Measurements from ENCODE around the gene GREB1L. TPM values are rescaled to one million over a fixed set of nuclear protein-coding genes. Genes with fewer than 3 reads are reported as not detected.
"Not testable (repeated sequence)": the region's sequence is repeated elsewhere in the genome, so short reads cannot be mapped to it uniquely, and the experiment has no call there.

GREB1L gene
- total and polyA plus RNA-seq, 2 experiments from 2014 or later, result 14.0 to 16.8 TPM

DNA sequence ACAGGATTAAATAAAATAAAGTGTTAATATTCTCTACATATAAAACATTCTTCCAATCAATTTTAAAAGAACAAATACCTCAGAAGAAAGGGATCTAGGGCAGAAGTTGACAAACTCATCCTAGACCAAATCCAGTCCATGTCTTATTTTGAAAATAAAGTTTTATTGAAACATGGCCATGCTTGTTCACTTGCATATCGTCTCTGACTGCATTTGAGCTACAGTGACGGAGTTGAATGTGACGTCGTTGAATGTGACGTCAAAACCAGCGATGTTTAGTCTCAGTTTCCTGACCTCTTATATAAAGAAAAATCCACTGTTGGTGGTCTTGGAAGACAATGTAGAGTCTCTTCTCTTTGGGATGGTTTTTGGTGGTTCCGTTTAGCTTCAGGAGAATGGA, 33.6 kb downstream of the GREB1L start:
- no peaks in the 10 kb centered on the region for H3K36me3 ChIP-seq (replicated peaks; ENCODE audit: insufficient read depth, low read depth)
- no peaks in the 10 kb centered on the region for H3K79me2 ChIP-seq
- no peaks in the 10 kb centered on the region for H3K9me2 ChIP-seq (replicated peaks; ENCODE audit: insufficient read depth)
- H3K27me3 ChIP-seq, result no peaks in the 10 kb centered on the region
- no peaks in the 10 kb centered on the region for H4K20me1 ChIP-seq (ENCODE audit: insufficient read depth, poor library complexity, severe bottlenecking)
- DNase-seq (ENCODE audit: low spot score), result no peak
- H3K27ac ChIP-seq, result no peak overlapping the region
- TF ChIP-seq, protein P1, sequence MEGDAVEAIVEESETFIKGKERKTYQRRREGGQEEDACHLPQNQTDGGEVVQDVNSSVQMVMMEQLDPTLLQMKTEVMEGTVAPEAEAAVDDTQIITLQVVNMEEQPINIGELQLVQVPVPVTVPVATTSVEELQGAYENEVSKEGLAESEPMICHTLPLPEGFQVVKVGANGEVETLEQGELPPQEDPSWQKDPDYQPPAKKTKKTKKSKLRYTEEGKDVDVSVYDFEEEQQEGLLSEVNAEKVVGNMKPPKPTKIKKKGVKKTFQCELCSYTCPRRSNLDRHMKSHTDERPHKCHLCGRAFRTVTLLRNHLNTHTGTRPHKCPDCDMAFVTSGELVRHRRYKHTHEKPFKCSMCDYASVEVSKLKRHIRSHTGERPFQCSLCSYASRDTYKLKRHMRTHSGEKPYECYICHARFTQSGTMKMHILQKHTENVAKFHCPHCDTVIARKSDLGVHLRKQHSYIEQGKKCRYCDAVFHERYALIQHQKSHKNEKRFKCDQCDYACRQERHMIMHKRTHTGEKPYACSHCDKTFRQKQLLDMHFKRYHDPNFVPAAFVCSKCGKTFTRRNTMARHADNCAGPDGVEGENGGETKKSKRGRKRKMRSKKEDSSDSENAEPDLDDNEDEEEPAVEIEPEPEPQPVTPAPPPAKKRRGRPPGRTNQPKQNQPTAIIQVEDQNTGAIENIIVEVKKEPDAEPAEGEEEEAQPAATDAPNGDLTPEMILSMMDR (IDR thresholded peaks at IDR 0.05; ENCODE audit: poor library complexity), result no peak
- TF ChIP-seq EZH2 (IDR thresholded peaks at IDR 0.05; ENCODE audit: borderline replicate concordance), result no peak
- H3K4me2 ChIP-seq, result no peak overlapping the region
- WGBS (ENCODE audit: low lambda C conversion rate, missing lambda C conversion rate), result 96% methylated on average over 7 of the region's 7 CpGs
- H2AFZ ChIP-seq, result no peak overlapping the region
- H3K9me3 ChIP-seq (ENCODE audit: low read depth), result no peaks in the 10 kb centered on the region
- H3K4me3 ChIP-seq, result no peak overlapping the region
- no peaks in the 10 kb centered on the region for H3K4me1 ChIP-seq (ENCODE audit: insufficient read depth)

DNA sequence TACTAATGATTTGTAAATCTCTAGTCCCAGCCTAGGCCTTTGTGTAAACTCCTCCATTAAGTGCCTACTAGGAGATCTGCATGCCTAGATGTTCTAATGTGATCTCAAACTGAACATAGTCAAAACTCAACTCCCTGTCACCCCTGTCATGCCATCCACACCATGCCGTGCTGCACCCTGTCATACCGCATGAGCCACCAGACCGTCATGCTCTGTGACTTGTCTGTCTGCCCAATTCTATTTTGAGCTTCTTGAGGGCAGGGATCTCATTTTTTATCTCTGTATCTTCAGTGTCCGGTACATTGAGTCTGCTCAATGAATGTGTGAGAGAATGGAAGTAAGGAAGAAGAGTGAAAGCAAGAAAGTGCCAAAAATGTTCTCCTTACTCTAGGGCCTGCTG, 35.5 kb downstream of the GREB1L start:
- no peak for DNase-seq (ENCODE audit: low spot score)
- Histone ChIP-seq H3K9me3 (ENCODE audit: low read depth) (no peaks in the 10 kb centered on the region), H3K9me2 (replicated peaks; ENCODE audit: insufficient read depth) (no peaks in the 10 kb centered on the region), H4K20me1 (ENCODE audit: insufficient read depth, poor library complexity, severe bottlenecking) (no peaks in the 10 kb centered on the region), H3K36me3 (replicated peaks; ENCODE audit: insufficient read depth, low read depth) (no peaks in the 10 kb centered on the region), H2AFZ (no peak overlapping the region), H3K27me3 (no peaks in the 10 kb centered on the region), H3K4me1 (ENCODE audit: insufficient read depth) (no peaks in the 10 kb centered on the region), H3K27ac (no peak overlapping the region), H3K79me2 (no peaks in the 10 kb centered on the region), H3K4me3 (no peak overlapping the region), H3K4me2 (no peak overlapping the region)
- TF ChIP-seq, protein P1 (IDR thresholded peaks at IDR 0.05; ENCODE audit: poor library complexity), result no peak
- TF ChIP-seq EZH2 (IDR thresholded peaks at IDR 0.05; ENCODE audit: borderline replicate concordance) (no peak), EZH2phosphoT487 (IDR thresholded peaks at IDR 0.05; ENCODE audit: low read depth, severe bottlenecking, unreplicated experiment) (no peak)
- 96% methylated on average over 4 of the region's 4 CpGs for WGBS (ENCODE audit: low lambda C conversion rate, missing lambda C conversion rate)

DNA sequence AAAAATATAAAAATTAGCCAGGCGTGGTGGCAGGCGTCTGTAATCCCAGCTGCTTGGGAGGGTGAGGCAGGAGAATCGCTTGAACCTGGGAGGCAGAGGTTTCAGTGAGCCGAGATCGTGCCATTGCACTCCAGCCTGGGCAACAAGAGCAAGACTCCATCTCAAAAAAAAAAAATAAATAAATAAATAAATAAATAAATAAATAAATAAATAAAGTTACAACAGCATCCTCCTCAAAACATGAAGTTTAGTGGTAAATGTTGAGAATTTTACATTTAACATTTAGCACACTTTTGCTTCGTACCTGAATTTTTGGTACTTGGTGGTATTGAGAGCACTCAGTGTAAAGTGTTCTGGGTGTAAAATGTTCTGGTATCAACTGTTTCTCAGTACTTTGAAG, 36.2 kb downstream of the GREB1L start:
- H3K4me2 ChIP-seq; H3K27me3 ChIP-seq; H3K4me3 ChIP-seq; H3K9me3 ChIP-seq (ENCODE audit: low read depth); H2AFZ ChIP-seq; H3K36me3 ChIP-seq (replicated peaks; ENCODE audit: insufficient read depth, low read depth); H3K27ac ChIP-seq; H3K79me2 ChIP-seq; DNase-seq (ENCODE audit: low spot score); H3K9me2 ChIP-seq (replicated peaks; ENCODE audit: insufficient read depth); H4K20me1 ChIP-seq (ENCODE audit: insufficient read depth, poor library complexity, severe bottlenecking); H3K4me1 ChIP-seq (ENCODE audit: insufficient read depth): not testable (repeated sequence)
- WGBS (ENCODE audit: low lambda C conversion rate, missing lambda C conversion rate), result 91% methylated on average over 6 of the region's 6 CpGs

DNA sequence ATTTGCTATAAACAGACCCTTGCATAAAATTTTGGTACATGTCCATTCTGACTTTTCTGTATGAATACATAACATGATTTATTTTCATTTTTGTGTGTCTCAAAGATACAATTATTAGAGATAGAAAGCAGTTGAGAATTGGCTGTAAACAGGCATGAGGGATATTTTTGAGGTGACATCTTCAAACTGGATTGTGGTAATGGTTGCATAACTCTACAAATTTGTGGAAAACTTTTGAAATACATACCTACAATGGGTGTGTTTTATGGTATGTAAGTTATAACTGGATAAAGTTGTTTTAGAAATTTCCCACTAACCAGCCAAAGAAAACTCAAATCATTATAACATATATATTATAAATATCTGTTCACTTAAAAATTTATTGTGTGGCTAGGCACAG, 39.6 kb downstream of the GREB1L start:
- Histone ChIP-seq H3K36me3 (replicated peaks; ENCODE audit: insufficient read depth, low read depth) (no peaks in the 10 kb centered on the region), H3K27me3 (no peaks in the 10 kb centered on the region), H2AFZ (no peak overlapping the region), H3K4me2 (no peak overlapping the region), H3K9me3 (ENCODE audit: low read depth) (no peaks in the 10 kb centered on the region), H4K20me1 (ENCODE audit: insufficient read depth, poor library complexity, severe bottlenecking) (no peaks in the 10 kb centered on the region), H3K4me3 (no peak overlapping the region), H3K79me2 (no peaks in the 10 kb centered on the region), H3K4me1 (ENCODE audit: insufficient read depth) (no peaks in the 10 kb centered on the region), H3K27ac (no peak overlapping the region), H3K9me2 (replicated peaks; ENCODE audit: insufficient read depth) (no peaks in the 10 kb centered on the region)
- DNase-seq (ENCODE audit: low spot score), result no peak
- TF ChIP-seq EZH2 (IDR thresholded peaks at IDR 0.05; ENCODE audit: borderline replicate concordance), result no peak
- TF ChIP-seq, protein P1 (IDR thresholded peaks at IDR 0.05; ENCODE audit: poor library complexity), result no peak
- no peak for TF ChIP-seq EZH2phosphoT487 (IDR thresholded peaks at IDR 0.05; ENCODE audit: low read depth, severe bottlenecking, unreplicated experiment)
